GM21529 (cell line): ENCODE results near the gene LRRC32.
"Not testable (repeated sequence)": the region's sequence is repeated elsewhere in the genome, so short reads cannot be mapped to it uniquely, and the experiment has no call there.

Source experiments
- ATAC-seq: cut with Tn5 transposase; IDR thresholded peaks from one replicate; pipeline ENCODE4 v1.9.1; 2021; ENCODE audit not compliant: unreplicated experiment

The LRRC32 gene

GRCh38 chr11:76616676-76617552 lies 53.6 kb downstream of the LRRC32 start:
- no peak for ATAC-seq

GRCh38 chr11:76615950-76616349 lies 54.6 kb downstream of the LRRC32 start:
- no peak for ATAC-seq

GRCh38 chr11:76614471-76615179 lies 55.9 kb downstream of the LRRC32 start:
- ATAC-seq: no peak

GRCh38 chr11:76613901-76614300 lies 56.6 kb downstream of the LRRC32 start:
- ATAC-seq: no peak

GRCh38 chr11:76612226-76612625 lies 58.3 kb downstream of the LRRC32 start:
- no peak for ATAC-seq

- no peak for ATAC-seq
Measured at GRCh38 chr11:76610871-76611475, 59.6 kb downstream of the LRRC32 start.

- no peak for ATAC-seq
Measured at GRCh38 chr11:76610371-76610770, 60.2 kb downstream of the LRRC32 start.

GRCh38 chr11:76609736-76610370 lies 60.7 kb downstream of the LRRC32 start:
- ATAC-seq: no peak

- ATAC-seq: not testable (repeated sequence)
Measured at GRCh38 chr11:76608879-76609460, 61.6 kb downstream of the LRRC32 start.

- not testable (repeated sequence) for ATAC-seq
Measured at GRCh38 chr11:76608228-76608627, 62.3 kb downstream of the LRRC32 start.
